SK-N-SH (cell line): ENCODE results near the gene QRFPR.

Source experiments
- CTCF ChIP-seq: fragments of 200-600 bp; sonication (generic); IDR thresholded peaks from 2 replicates; pipeline ENCODE4 v1.6.1; 2017; ENCODE audit warnings: antibody characterized with exemption, mild to moderate bottlenecking, moderate library complexity
- EP300 ChIP-seq, 2 experiments: IDR thresholded peaks; 2 replicates each; pipeline versions ENCODE4 v1.4.0 to v1.6.1; 2012; ENCODE audit warnings: borderline replicate concordance in 1 of 2, low read depth in 1 of 2, low read length in 1 of 2
- EZH2phosphoT487 ChIP-seq: fragments of 200-600 bp; sonication (generic); IDR thresholded peaks from 2 replicates; pipeline ENCODE4 v1.6.1; 2017; ENCODE audit warnings: low read depth, mixed run types, mild to moderate bottlenecking, antibody characterized with exemption, moderate library complexity, borderline replicate concordance
- FOXM1 ChIP-seq: IDR thresholded peaks from 2 replicates; pipeline ENCODE4 v1.4.0; 2012; ENCODE audit warnings: low read depth, mild to moderate bottlenecking
- MAX ChIP-seq: IDR thresholded peaks from 2 replicates; pipeline ENCODE4 v1.4.0; 2012; ENCODE audit warnings: low read depth
- MXI1 ChIP-seq: IDR thresholded peaks from 2 replicates; pipeline ENCODE4 v1.6.1; 2012; ENCODE audit warnings: mild to moderate bottlenecking, low read depth, low read length, improper control_type of control experiment
- NFIC ChIP-seq: IDR thresholded peaks from 2 replicates; pipeline ENCODE4 v1.4.0; 2012; ENCODE audit warnings: borderline replicate concordance
- TAF1 ChIP-seq: IDR thresholded peaks from 2 replicates; pipeline ENCODE4 v1.6.1; 2012; ENCODE audit warnings: low read depth, mild to moderate bottlenecking, low read length, moderate library complexity, borderline replicate concordance
- TCF12 ChIP-seq: IDR thresholded peaks from 2 replicates; pipeline ENCODE4 v1.4.0; 2012
- TEAD4 ChIP-seq: IDR thresholded peaks from 2 replicates; pipeline ENCODE4 v1.4.0; 2012; ENCODE audit warnings: mild to moderate bottlenecking, borderline replicate concordance; ENCODE audit not compliant: insufficient read depth
- YY1 ChIP-seq: IDR thresholded peaks from 2 replicates; pipeline ENCODE4 v1.4.0; 2012; ENCODE audit warnings: low read depth, mild to moderate bottlenecking

- no peak for TF ChIP-seq YY1
- TF ChIP-seq EZH2phosphoT487: no peak
- TF ChIP-seq NFIC: no peak
- TF ChIP-seq CTCF: no peak
- TF ChIP-seq TCF12: no peak
- no peak for TF ChIP-seq MAX
- no peak for TF ChIP-seq TEAD4
- TF ChIP-seq EP300 (IDR thresholded peaks at IDR 0.05; ENCODE audit: borderline replicate concordance in 1 of 2, low read depth in 1 of 2, low read length in 1 of 2): no peak
- TF ChIP-seq FOXM1: no peak
- TF ChIP-seq TAF1: no peak
- TF ChIP-seq MXI1: no peak
Measured at GRCh38 chr4:121392426-121393086, 11.7 kb upstream of the QRFPR start.
